GM12878 (cell line): Measurements from ENCODE around the gene SLC6A9. TPM values are rescaled to one million over a fixed set of nuclear protein-coding genes. Genes with fewer than 3 reads are reported as not detected.

ENCODE experiments used
- MEF2B ChIP-seq: fragments of 450-650 bp; IDR thresholded peaks from 2 replicates; pipeline ENCODE4 v1.6.1; 2018; ENCODE audit warnings: mild to moderate bottlenecking, moderate library complexity; ENCODE audit not compliant: partially characterized antibody, poor library complexity, severe bottlenecking
- polyA plus RNA-seq, 11 experiments: library from polyadenylated mRNA; depleted of rRNA in 4 of 11; unstranded in 6 of 11; stranded (reverse) in 5 of 11; fragments of >200 nt; fragmentation: Nextera tagmentation in 4 of 11; fragmentation: Illumina TruSeq in 1 of 11; extraction: Ambion mirVana in 4 of 11; extraction: Trizol in 1 of 11; gene quantifications; 1 replicate in 1 of 11; 2 replicates in 10 of 11; pipeline versions ENCODE4 v1.2.1 to v1.2.3, GENCODE V29; 2011 to 2016; ENCODE audit warnings: inconsistent platforms in 2 of 11, missing spikeins in 2 of 11, low read depth in 1 of 11
- total RNA-seq, 4 experiments: library from RNA; depleted of rRNA in 3 of 4; stranded (reverse); fragments of >200 nt in 3 of 4; fragmentation: Illumina TruSeq in 1 of 4; extraction: Trizol in 1 of 4; gene quantifications; 2 replicates each; pipeline versions ENCODE4 v1.2.1 to v1.2.3, GENCODE V29; 2013 to 2021
- TF ChIP-seq, protein P1 (sequence below): fragments of 450-650 bp; formaldehyde crosslinking; IDR thresholded peaks from 2 replicates; pipeline ENCODE4 v1.4.0; 2022; ENCODE audit warnings: mild to moderate bottlenecking, moderate library complexity
- TF ChIP-seq, protein P2 (sequence below): IDR thresholded peaks from 2 replicates; pipeline ENCODE4 v1.6.1; 2012; ENCODE audit warnings: improper control_type of control experiment, low read depth, low read length; ENCODE audit not compliant: insufficient replicate concordance
- TF ChIP-seq, protein P3 (sequence below): fragments of 450-650 bp; IDR thresholded peaks from 2 replicates; pipeline ENCODE4 v1.6.1; 2014; ENCODE audit warnings: mild to moderate bottlenecking

SLC6A9 gene
- total and polyA plus RNA-seq, 10 of the 15 experiments (the other 5 are each of a cell fraction or from before 2014, with no cell fraction given) = 0.02 to 2.0 (median 0.63) TPM

DNA sequence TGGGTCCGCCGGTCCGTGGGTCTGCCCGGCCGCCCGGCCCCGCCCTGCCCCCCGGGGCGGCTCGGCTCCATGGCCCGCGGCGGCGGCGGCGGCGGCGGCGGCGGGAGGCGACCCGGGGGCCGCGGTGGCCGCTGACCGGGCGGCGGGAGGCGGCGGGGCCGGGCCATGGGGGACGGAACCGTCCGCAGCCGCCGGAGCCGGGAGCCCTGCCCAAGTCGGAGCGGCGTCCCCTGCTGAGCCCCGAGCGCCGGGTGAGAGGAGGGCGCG is 52.1 kb downstream of the SLC6A9 start (continued):
- TF ChIP-seq MEF2B = no peak
- TF ChIP-seq, protein P1, sequence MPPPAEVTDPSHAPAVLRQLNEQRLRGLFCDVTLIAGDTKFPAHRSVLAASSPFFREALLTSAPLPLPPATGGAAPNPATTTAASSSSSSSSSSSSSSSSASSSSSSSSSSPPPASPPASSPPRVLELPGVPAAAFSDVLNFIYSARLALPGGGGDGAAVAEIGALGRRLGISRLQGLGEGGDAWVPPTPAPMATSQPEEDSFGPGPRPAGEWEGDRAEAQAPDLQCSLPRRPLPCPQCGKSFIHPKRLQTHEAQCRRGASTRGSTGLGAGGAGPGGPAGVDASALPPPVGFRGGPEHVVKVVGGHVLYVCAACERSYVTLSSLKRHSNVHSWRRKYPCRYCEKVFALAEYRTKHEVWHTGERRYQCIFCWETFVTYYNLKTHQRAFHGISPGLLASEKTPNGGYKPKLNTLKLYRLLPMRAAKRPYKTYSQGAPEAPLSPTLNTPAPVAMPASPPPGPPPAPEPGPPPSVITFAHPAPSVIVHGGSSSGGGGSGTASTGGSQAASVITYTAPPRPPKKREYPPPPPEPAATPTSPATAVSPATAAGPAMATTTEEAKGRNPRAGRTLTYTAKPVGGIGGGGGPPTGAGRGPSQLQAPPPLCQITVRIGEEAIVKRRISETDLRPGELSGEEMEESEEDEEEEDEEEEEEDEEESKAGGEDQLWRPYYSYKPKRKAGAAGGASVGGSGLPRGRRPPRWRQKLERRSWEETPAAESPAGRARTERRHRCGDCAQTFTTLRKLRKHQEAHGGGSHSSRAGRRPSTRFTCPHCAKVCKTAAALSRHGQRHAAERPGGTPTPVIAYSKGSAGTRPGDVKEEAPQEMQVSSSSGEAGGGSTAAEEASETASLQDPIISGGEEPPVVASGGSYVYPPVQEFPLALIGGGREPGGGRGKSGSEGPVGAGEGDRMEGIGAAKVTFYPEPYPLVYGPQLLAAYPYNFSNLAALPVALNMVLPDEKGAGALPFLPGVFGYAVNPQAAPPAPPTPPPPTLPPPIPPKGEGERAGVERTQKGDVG (CRISPR knock-in tag) = no peak
- TF ChIP-seq, protein P2, sequence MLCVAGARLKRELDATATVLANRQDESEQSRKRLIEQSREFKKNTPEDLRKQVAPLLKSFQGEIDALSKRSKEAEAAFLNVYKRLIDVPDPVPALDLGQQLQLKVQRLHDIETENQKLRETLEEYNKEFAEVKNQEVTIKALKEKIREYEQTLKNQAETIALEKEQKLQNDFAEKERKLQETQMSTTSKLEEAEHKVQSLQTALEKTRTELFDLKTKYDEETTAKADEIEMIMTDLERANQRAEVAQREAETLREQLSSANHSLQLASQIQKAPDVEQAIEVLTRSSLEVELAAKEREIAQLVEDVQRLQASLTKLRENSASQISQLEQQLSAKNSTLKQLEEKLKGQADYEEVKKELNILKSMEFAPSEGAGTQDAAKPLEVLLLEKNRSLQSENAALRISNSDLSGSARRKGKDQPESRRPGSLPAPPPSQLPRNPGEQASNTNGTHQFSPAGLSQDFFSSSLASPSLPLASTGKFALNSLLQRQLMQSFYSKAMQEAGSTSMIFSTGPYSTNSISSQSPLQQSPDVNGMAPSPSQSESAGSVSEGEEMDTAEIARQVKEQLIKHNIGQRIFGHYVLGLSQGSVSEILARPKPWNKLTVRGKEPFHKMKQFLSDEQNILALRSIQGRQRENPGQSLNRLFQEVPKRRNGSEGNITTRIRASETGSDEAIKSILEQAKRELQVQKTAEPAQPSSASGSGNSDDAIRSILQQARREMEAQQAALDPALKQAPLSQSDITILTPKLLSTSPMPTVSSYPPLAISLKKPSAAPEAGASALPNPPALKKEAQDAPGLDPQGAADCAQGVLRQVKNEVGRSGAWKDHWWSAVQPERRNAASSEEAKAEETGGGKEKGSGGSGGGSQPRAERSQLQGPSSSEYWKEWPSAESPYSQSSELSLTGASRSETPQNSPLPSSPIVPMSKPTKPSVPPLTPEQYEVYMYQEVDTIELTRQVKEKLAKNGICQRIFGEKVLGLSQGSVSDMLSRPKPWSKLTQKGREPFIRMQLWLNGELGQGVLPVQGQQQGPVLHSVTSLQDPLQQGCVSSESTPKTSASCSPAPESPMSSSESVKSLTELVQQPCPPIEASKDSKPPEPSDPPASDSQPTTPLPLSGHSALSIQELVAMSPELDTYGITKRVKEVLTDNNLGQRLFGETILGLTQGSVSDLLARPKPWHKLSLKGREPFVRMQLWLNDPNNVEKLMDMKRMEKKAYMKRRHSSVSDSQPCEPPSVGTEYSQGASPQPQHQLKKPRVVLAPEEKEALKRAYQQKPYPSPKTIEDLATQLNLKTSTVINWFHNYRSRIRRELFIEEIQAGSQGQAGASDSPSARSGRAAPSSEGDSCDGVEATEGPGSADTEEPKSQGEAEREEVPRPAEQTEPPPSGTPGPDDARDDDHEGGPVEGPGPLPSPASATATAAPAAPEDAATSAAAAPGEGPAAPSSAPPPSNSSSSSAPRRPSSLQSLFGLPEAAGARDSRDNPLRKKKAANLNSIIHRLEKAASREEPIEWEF = no peak
- TF ChIP-seq, protein P3, sequence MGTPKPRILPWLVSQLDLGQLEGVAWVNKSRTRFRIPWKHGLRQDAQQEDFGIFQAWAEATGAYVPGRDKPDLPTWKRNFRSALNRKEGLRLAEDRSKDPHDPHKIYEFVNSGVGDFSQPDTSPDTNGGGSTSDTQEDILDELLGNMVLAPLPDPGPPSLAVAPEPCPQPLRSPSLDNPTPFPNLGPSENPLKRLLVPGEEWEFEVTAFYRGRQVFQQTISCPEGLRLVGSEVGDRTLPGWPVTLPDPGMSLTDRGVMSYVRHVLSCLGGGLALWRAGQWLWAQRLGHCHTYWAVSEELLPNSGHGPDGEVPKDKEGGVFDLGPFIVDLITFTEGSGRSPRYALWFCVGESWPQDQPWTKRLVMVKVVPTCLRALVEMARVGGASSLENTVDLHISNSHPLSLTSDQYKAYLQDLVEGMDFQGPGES = no peak
- TF ChIP-seq, all 136 proteins: peak for 0
